ENCODE measurements around the gene LIN7C.

Gene LIN7C

DNA sequence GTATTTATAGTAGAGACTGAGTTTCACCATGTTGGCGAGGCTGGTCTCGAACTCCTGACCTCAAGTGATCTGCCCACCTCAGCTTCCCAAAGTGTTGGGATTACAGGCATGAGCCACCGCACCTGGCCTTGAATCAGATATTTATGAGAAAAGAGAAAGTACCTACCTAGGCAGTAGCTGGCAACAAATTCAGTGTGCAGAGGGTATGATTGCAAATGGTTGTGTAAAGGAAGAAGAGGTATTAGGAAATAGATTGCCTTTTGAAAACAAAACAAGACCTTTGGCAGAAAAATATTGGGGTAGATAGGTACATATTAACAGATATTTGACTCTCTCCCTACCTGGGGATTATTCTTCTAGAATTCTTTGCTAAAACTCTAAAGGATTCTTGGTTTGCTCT is 38.5 kb upstream of the LIN7C start:
- DNase-seq (ENCODE audit: insufficient read length, low spot score) (no peak), FAIRE-seq (no peak)
- TF ChIP-seq, protein P1, sequence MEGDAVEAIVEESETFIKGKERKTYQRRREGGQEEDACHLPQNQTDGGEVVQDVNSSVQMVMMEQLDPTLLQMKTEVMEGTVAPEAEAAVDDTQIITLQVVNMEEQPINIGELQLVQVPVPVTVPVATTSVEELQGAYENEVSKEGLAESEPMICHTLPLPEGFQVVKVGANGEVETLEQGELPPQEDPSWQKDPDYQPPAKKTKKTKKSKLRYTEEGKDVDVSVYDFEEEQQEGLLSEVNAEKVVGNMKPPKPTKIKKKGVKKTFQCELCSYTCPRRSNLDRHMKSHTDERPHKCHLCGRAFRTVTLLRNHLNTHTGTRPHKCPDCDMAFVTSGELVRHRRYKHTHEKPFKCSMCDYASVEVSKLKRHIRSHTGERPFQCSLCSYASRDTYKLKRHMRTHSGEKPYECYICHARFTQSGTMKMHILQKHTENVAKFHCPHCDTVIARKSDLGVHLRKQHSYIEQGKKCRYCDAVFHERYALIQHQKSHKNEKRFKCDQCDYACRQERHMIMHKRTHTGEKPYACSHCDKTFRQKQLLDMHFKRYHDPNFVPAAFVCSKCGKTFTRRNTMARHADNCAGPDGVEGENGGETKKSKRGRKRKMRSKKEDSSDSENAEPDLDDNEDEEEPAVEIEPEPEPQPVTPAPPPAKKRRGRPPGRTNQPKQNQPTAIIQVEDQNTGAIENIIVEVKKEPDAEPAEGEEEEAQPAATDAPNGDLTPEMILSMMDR (IDR thresholded peaks at IDR 0.05; ENCODE audit: insufficient read depth, missing control alignments): no peak

DNA sequence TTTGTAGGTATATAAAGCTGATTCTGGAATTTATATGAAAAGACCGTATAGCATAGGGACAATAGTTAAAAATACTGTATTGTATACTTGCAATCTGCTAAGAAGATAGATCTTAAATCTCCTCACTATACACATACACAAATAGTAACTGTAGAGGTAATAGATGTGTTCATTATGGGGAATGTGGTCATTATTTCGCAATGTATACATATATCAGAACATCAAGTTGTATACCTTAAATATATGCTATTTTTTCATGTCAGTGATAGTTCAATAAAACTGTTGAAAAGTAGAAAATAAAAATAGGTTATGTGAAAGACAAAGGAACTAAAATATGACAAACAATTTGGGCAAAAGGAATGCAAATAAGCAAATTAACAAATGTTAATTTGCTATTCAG is 35.2 kb upstream of the LIN7C start:
- FAIRE-seq (no peak), DNase-seq (ENCODE audit: insufficient read length, low spot score) (no peak)
- TF ChIP-seq, protein P1 (IDR thresholded peaks at IDR 0.05; ENCODE audit: insufficient read depth, missing control alignments): no peak

GRCh38 chr11:27540051-27540450 is 33.5 kb upstream of the LIN7C start:
- FAIRE-seq (no peak), DNase-seq (ENCODE audit: insufficient read length, low spot score) (no peak)
- TF ChIP-seq, protein P1 (IDR thresholded peaks at IDR 0.05; ENCODE audit: insufficient read depth, missing control alignments): no peak

DNA sequence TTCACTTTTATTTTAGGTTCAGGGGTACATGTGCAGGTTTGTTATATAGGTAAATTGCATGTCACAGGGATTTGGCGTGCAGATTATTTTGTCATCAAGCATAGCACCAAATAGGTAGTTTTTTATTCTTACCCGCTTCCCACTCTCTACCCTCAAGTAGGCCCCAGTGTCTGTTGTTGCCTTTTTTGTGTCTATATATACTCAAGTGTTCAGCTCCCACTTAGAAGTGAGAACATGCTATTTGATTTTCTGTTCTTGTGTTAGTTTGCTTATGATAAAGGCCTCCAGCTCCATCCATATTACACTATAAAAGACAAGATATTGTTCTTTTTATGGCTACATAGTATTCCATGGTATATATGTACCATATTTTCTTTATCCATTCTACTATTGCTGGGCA is 28.5 kb upstream of the LIN7C start:
- no peak for FAIRE-seq
- TF ChIP-seq, protein P1 (IDR thresholded peaks at IDR 0.05; ENCODE audit: insufficient read depth, missing control alignments): no peak

DNA sequence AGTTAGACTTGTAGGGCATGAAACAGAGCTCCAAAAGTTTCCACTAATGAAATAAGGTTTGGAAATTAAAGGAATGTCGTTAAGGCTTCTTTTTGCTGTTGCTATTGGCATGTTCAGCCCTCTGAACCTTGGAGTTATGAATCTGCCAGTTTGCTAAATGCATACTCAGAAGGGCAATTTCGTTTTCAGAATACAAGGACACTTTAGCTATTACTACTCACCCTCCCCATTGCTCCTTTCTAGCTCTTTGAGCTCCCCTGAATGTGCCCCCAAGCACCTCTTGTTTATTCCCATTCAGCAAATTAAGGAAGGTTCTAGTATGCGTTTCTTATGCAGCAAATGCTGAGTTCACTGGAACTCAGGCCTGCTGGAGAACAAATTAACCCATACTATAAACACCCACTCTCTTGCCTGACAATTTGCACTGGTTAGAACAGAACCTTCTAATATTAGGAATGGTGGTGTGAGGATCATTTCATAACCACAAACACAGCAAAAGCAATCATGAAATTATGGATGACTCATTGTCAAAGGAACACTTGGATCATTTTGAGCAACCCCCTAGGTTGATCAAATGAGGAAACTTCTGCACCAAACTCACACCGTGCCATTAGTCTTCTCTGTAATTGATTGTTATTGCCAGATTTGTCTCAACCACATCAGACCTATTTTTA is 26.2 kb upstream of the LIN7C start:
- DNase-seq (ENCODE audit: insufficient read length, low spot score) (no peak), FAIRE-seq (no peak)
- TF ChIP-seq, protein P1 (IDR thresholded peaks at IDR 0.05; ENCODE audit: insufficient read depth, missing control alignments): no peak

More for the DNA sequence above, 28.5 kb upstream of the LIN7C start:
- DNase-seq (ENCODE audit: insufficient read length, low spot score): no peak

DNA sequence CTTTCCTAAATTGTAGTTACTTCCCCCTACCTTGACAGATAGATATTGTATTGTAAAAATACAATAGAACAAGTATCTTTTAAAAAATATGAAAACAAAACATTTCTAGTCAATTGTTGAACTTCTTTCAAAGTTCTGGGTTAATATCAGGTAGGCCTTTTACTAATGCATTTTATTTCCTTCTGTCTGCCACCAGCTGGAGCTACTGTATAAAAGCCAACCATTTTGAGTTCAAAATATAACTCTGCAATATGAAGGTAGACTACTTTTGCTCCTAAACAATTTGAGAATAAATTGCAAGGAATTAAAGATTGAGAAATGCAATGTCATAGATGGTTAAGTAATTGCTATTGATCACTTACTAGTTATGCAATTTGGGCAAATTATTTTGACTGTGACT is 22.1 kb upstream of the LIN7C start:
- DNase-seq (ENCODE audit: insufficient read length, low spot score) (no peak), FAIRE-seq (no peak)
- TF ChIP-seq, protein P1 (IDR thresholded peaks at IDR 0.05; ENCODE audit: insufficient read depth, missing control alignments): no peak

DNA sequence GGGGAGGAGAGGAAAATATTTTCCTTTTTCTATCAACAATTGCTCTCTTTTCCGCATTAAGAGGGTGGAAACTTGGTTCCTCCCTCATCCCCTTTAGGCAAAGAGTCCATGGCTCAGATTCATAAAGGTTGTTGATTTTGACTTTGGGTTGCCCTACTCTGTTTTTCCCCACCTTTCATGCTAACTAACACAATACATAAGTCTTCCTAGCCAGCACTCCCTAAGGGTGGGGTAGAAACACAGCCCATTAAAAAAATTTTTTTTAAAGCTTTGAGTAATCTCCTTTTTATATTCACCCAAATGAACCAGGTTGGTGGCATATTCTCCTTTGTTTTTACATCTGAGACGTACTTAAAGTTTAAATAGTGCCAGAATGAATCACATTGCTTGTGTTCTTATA is 20.0 kb upstream of the LIN7C start:
- FAIRE-seq (no peak), DNase-seq (ENCODE audit: insufficient read length, low spot score) (no peak)
- TF ChIP-seq, protein P1 (IDR thresholded peaks at IDR 0.05; ENCODE audit: insufficient read depth, missing control alignments): no peak

Measured in D721Med (cell line).